Spleen (tissue), 7 donors: ENCODE measurements around the gene ASIC4.

Experiments used
- POLR2AphosphoS5 ChIP-seq, 3 donors: sonication (generic); formaldehyde crosslinking; IDR thresholded peaks; one replicate each; pipeline ENCODE4 v1.5.1; 2017; ENCODE audit warnings: antibody characterized with exemption in 3 of 3
- TF ChIP-seq, protein P1 (sequence below), 11 experiments: fragments of 200-600 bp in 7 of 11; fragments of 450-650 bp in 4 of 11; sonication (generic) in 4 of 11; IDR thresholded peaks in 8 of 11; conservative IDR thresholded peaks in 3 of 11; 1 replicate in 7 of 11; 2 replicates in 4 of 11; pipeline versions ENCODE4 v1.4.0 to v1.8.0; 2016 to 2021; ENCODE audit warnings: antibody characterized with exemption in 11 of 11, inconsistent platforms in 4 of 11, mild to moderate bottlenecking in 1 of 11
- donor health status: DM: no; HTN: no; CAD: no; lungs with moderate emphysema.
- donor health status: DM: no; HTN: no; CAD: no.
- donor health status: DM: no; HTN: no; CAD: no.

DNA sequence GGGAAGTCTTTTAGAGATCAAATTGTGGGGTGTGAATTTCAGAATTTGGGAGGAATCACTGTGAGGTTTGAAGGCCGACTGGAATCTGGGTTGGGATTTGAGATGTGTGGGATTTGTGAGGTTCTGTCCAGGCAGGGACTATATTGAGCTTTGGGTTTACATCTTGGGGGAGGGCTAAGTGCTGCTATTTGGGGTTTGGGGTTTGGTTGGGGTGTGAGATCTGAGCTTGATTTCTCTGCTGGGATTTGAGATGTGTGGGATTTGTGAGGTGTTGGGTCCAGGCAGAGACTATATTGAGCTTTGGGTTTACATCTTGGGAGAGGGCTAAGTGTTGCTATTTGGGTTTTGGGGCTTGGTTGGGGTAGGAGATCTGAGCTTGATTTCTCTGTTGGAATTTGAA is 14.7 kb upstream of the ASIC4 start:
- TF ChIP-seq, protein P1, sequence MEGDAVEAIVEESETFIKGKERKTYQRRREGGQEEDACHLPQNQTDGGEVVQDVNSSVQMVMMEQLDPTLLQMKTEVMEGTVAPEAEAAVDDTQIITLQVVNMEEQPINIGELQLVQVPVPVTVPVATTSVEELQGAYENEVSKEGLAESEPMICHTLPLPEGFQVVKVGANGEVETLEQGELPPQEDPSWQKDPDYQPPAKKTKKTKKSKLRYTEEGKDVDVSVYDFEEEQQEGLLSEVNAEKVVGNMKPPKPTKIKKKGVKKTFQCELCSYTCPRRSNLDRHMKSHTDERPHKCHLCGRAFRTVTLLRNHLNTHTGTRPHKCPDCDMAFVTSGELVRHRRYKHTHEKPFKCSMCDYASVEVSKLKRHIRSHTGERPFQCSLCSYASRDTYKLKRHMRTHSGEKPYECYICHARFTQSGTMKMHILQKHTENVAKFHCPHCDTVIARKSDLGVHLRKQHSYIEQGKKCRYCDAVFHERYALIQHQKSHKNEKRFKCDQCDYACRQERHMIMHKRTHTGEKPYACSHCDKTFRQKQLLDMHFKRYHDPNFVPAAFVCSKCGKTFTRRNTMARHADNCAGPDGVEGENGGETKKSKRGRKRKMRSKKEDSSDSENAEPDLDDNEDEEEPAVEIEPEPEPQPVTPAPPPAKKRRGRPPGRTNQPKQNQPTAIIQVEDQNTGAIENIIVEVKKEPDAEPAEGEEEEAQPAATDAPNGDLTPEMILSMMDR (IDR thresholded peaks at IDR 0.05 in 8 of 11, conservative IDR thresholded peaks at IDR 0.05 in 3 of 11) = no peak
- TF ChIP-seq POLR2AphosphoS5 (IDR thresholded peaks at IDR 0.05) = no peak
